Measurements from ENCODE around the gene CNTNAP2. TPM values are rescaled to one million over a fixed set of nuclear protein-coding genes. Genes with fewer than 3 reads are reported as not detected.

Gene CNTNAP2
- total RNA-seq, 2 donors from 2014 or later = 4.4 to 8.5 TPM

DNA sequence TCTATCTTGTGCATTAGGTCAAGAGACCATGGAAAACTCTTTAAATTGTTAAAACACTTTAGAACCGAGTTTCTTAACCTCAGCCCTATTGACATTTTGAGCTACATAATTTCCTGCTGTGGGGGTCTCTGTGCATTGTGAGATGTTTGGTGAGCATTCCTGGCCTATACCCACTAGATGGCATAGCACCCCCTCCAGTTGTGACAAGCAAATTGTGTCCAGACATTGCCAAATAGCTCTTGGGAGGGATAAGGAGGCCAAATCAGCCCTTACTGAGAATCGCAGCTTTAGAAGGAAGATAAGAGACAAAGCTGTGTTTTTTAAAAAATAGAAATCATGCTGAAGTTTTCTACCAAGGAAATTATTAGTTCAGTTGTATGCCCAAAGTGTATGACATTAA, 1315.5 kb downstream of the CNTNAP2 start:
- no peaks in the 10 kb centered on the region for H3K27me3 ChIP-seq
- no peaks in the 10 kb centered on the region for H3K4me1 ChIP-seq
- TF ChIP-seq CTCF (IDR thresholded peaks at IDR 0.05) = no peak
- H3K4me3 ChIP-seq = no peak overlapping the region
- intact Hi-C loops (cut with DNase I) = no loop called here
- no peaks in the 10 kb centered on the region for H3K36me3 ChIP-seq
- H3K9me3 ChIP-seq = no peaks in the 10 kb centered on the region
- H3K9ac ChIP-seq (ENCODE audit: low read depth in 2 of 2, low read length in 2 of 2) = no peak overlapping the region
- no peak overlapping the region for H3K27ac ChIP-seq
- no peak for DNase-seq

- no peaks in the 10 kb centered on the region for H3K27me3 ChIP-seq
- H3K9ac ChIP-seq (ENCODE audit: low read depth in 2 of 2, low read length in 2 of 2) = no peak overlapping the region
- intact Hi-C loops (cut with DNase I) = no loop called here
- no peak overlapping the region for H3K27ac ChIP-seq
- H3K4me3 ChIP-seq = no peak overlapping the region
- no peak for DNase-seq
- no peaks in the 10 kb centered on the region for H3K36me3 ChIP-seq
- no peaks in the 10 kb centered on the region for H3K4me1 ChIP-seq
- no peaks in the 10 kb centered on the region for H3K9me3 ChIP-seq
- no peak for TF ChIP-seq CTCF (IDR thresholded peaks at IDR 0.05)
Observed at GRCh38 chr7:147432576-147432975, 1316.0 kb downstream of the CNTNAP2 start.

DNA sequence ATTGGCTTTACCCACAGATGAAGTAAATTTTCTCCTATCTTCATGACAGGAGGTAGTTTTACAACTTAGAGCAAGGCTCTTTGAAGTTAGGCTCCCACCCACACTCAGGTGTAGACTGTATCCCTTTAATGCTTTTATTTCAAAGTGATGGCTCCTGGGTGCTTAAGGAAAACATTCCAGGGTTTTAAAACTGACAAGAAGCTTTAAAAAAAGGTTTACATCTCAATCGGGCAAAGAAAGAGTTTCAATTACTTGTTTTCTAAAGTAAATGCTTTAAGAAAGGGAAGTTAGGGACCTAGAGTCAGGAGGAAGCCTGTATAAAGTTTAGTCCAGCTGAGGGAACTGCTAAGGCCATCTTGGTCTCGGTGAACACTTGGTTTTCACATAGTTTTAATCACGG, 1320.1 kb downstream of the CNTNAP2 start:
- H3K27ac ChIP-seq = no peak overlapping the region
- H3K9ac ChIP-seq (ENCODE audit: low read depth in 2 of 2, low read length in 2 of 2) = no peak overlapping the region
- no peaks in the 10 kb centered on the region for H3K4me1 ChIP-seq
- no peaks in the 10 kb centered on the region for H3K36me3 ChIP-seq
- no peak for DNase-seq
- TF ChIP-seq CTCF (IDR thresholded peaks at IDR 0.05) = no peak
- H3K9me3 ChIP-seq = no peaks in the 10 kb centered on the region
- H3K4me3 ChIP-seq = no peak overlapping the region
- no peaks in the 10 kb centered on the region for H3K27me3 ChIP-seq
- intact Hi-C loops (cut with DNase I) = no loop called here

DNA sequence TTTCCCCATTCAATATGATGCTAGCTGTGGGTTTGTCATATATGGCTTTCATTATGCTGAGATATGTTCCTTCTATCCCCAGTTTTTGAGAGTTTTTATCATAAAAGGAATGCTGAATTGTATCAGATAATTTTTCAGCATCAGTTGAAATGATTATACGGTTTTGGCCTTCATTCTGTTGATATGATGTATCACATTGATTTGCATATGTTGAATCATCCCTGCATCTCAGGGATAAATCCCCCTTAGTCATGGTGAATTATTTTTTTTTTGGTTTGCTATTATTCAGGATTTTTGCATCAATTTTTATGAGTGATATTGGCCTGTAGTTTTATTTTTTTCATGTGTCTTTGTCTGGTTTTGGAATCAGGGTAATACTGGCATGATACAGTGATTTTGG, 1321.6 kb downstream of the CNTNAP2 start:
- no peak overlapping the region for H3K4me3 ChIP-seq
- H3K9me3 ChIP-seq = no peaks in the 10 kb centered on the region
- no peak overlapping the region for H3K27ac ChIP-seq
- DNase-seq = no peak
- no peak overlapping the region for H3K9ac ChIP-seq (ENCODE audit: low read depth in 2 of 2, low read length in 2 of 2)
- H3K36me3 ChIP-seq = no peaks in the 10 kb centered on the region
- no peaks in the 10 kb centered on the region for H3K27me3 ChIP-seq
- H3K4me1 ChIP-seq = no peaks in the 10 kb centered on the region
- intact Hi-C loops (cut with DNase I) = no loop called here
- no peak for TF ChIP-seq CTCF (IDR thresholded peaks at IDR 0.05)

DNA sequence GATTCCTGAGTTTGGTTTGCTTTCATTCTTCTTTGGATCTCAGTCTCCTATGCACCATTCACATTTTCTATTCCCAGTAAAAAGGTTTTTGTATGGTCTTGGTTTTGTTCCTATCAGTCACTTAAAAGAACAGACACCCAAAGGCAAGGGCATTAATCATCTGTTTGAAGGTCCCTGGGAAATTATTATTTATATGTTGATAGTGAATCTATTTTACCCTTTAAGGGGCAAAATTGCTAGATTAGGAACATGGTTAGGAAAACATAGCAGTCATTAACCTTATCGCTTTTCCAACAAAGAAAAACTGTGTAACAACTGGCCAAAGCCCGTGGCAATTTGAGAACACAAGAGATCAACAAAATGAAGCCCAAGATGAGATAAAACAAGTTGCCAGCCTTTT, 1327.3 kb downstream of the CNTNAP2 start:
- H3K9ac ChIP-seq (ENCODE audit: low read depth in 2 of 2, low read length in 2 of 2) = no peak overlapping the region
- no peaks in the 10 kb centered on the region for H3K36me3 ChIP-seq
- H3K4me3 ChIP-seq = no peak overlapping the region
- H3K27ac ChIP-seq = no peak overlapping the region
- no peaks in the 10 kb centered on the region for H3K27me3 ChIP-seq
- H3K4me1 ChIP-seq = no peaks in the 10 kb centered on the region
- H3K9me3 ChIP-seq = no peaks in the 10 kb centered on the region
- no peak for TF ChIP-seq CTCF (IDR thresholded peaks at IDR 0.05)
- no peak for DNase-seq
- intact Hi-C loops (cut with DNase I) = no loop called here

DNA sequence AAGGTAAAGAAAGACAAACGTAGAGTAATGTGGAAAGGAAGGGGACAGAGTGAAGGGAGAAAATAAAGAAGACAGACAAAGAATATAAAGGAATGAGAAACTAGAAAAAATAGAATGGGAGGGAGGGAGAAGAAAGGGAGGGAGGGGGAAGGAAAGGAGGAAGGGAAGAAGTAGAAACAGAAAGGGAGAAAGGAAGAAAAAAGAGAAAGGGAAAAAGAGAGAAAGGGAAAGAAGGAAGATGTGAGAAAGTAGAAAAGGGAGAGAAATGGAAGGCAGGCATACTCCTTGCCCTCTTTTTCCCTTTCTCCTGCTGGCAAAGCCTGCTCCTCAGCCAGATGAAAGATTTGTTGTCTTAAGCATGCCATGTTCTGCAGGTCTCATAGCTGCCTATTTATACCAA, 1336.2 kb downstream of the CNTNAP2 start:
- Histone ChIP-seq H3K4me1 (no peaks in the 10 kb centered on the region), H3K27me3 (no peaks in the 10 kb centered on the region), H3K9ac (ENCODE audit: low read depth in 2 of 2, low read length in 2 of 2) (no peak overlapping the region), H3K4me3 (no peak overlapping the region), H3K9me3 (no peaks in the 10 kb centered on the region), H3K36me3 (no peaks in the 10 kb centered on the region), H3K27ac (no peak overlapping the region)
- intact Hi-C loops (cut with DNase I) = no loop called here
- no peak for TF ChIP-seq CTCF (IDR thresholded peaks at IDR 0.05)
- DNase-seq = no peak
